Activated B cell treated with CpG ODN at 0.5 μM for 24 hours (primary cell): Measurements from ENCODE around the gene CCDC81. TPM values are rescaled to one million over a fixed set of nuclear protein-coding genes. Genes with fewer than 3 reads are reported as not detected.

ENCODE experiments used
- ATAC-seq: fragments of 200-7000 bp; cut with Tn5 transposase; one replicate; pipeline ENCODE4 v1.10.0; 2021; ENCODE audit warnings: low read depth, mild to moderate bottlenecking, moderate library complexity
- CTCF ChIA-PET: fragments of 350-600 bp; sonication (Branson Sonifier 250); formaldehyde crosslinking; loops from one replicate; lab custom pipeline; 2021; ENCODE audit warnings: antibody characterized with exemption; lab: Charles Lee
- POLR2A ChIA-PET: fragments of 350-600 bp; sonication (Branson Sonifier 250); formaldehyde crosslinking; loops from one replicate; lab custom pipeline; 2021; ENCODE audit warnings: antibody characterized with exemption; lab: Charles Lee
- DNase-seq: peaks from one replicate; pipeline ENCODE4 v3.0.0; 2022
- H3K27ac Mint-ChIP-seq: one replicate; pipeline ENCODE4 v1.8.0; 2020; ENCODE audit warnings: mixed read lengths
- H3K27me3 Mint-ChIP-seq: one replicate; pipeline ENCODE4 v1.8.0; 2021; ENCODE audit warnings: mixed read lengths
- H3K36me3 Mint-ChIP-seq: one replicate; pipeline ENCODE4 v1.8.0; 2021; ENCODE audit warnings: low read depth, mixed read lengths
- H3K4me1 Mint-ChIP-seq: one replicate; pipeline ENCODE4 v1.8.0; 2021; ENCODE audit warnings: mixed read lengths
- H3K4me3 Mint-ChIP-seq: one replicate; pipeline ENCODE4 v1.8.0; 2020; ENCODE audit warnings: mild to moderate bottlenecking, mixed read lengths
- H3K9me3 Mint-ChIP-seq: one replicate; pipeline ENCODE4 v1.8.0; 2020; ENCODE audit warnings: mixed read lengths
- CTCF ChIP-seq: fragments of 200-600 bp; IDR thresholded peaks from one replicate; pipeline ENCODE4 v1.8.0; 2022; ENCODE audit warnings: antibody characterized with exemption, mild to moderate bottlenecking
- intact Hi-C: fragments of 100-400 bp; cut with micrococcal nuclease; formaldehyde crosslinking; loops from one replicate; pipeline ENCODE4 v1.15.1; 2024
- total RNA-seq: library from RNA; stranded (reverse); gene quantifications from 2 replicates; pipeline ENCODE4 v1.2.3, GENCODE V29; 2022

CCDC81 gene
- total RNA-seq, 1 donor from 2014 or later: 0.82 TPM

- intact Hi-C loops: no loop called here
- CTCF ChIA-PET: no interaction called here
- Mint-ChIP-seq H3K9me3 (no peaks in the 10 kb centered on the region), H3K27me3 (no peaks in the 10 kb centered on the region), H3K4me1 (no peaks in the 10 kb centered on the region), H3K4me3 (no peak overlapping the region), H3K36me3 (no peaks in the 10 kb centered on the region), H3K27ac (no peak overlapping the region)
- POLR2A ChIA-PET: no interaction called here
- TF ChIP-seq CTCF: no peak
- ATAC-seq (no peak), DNase-seq (no peak)
Observed at GRCh38 chr11:86397351-86397750, 22.7 kb downstream of the CCDC81 start.

GRCh38 chr11:86398106-86398505 is 23.4 kb downstream of the CCDC81 start:
- TF ChIP-seq CTCF: no peak
- CTCF ChIA-PET: no interaction called here
- Mint-ChIP-seq H3K9me3 (no peaks in the 10 kb centered on the region), H3K4me1 (no peaks in the 10 kb centered on the region), H3K4me3 (no peak overlapping the region), H3K36me3 (no peaks in the 10 kb centered on the region), H3K27ac (no peak overlapping the region), H3K27me3 (no peaks in the 10 kb centered on the region)
- intact Hi-C loops: no loop called here
- no peak for ATAC-seq
- POLR2A ChIA-PET: no interaction called here
- no peak for DNase-seq

- intact Hi-C loops: no loop called here
- POLR2A ChIA-PET: no interaction called here
- Mint-ChIP-seq H3K27ac (no peak overlapping the region), H3K27me3 (no peaks in the 10 kb centered on the region), H3K4me3 (no peak overlapping the region), H3K9me3 (no peaks in the 10 kb centered on the region), H3K36me3 (no peaks in the 10 kb centered on the region), H3K4me1 (no peaks in the 10 kb centered on the region)
- TF ChIP-seq CTCF: no peak
- ATAC-seq: no peak
- no peak for DNase-seq
- CTCF ChIA-PET: no interaction called here
Observed at GRCh38 chr11:86403458-86403857, 28.8 kb downstream of the CCDC81 start.

- POLR2A ChIA-PET: no interaction called here
- no peak for ATAC-seq
- no peak overlapping the region for H3K27ac Mint-ChIP-seq
- TF ChIP-seq CTCF: no peak
- no peaks in the 10 kb centered on the region for H3K4me1 Mint-ChIP-seq
- H3K36me3 Mint-ChIP-seq: no peaks in the 10 kb centered on the region
- CTCF ChIA-PET: no interaction called here
- H3K9me3 Mint-ChIP-seq: no peaks in the 10 kb centered on the region
- no peak for DNase-seq
- H3K27me3 Mint-ChIP-seq: no peaks in the 10 kb centered on the region
- no peak overlapping the region for H3K4me3 Mint-ChIP-seq
- intact Hi-C loops: no loop called here
Observed at GRCh38 chr11:86408845-86409244, 34.2 kb downstream of the CCDC81 start.

GRCh38 chr11:86414032-86414431 is 39.3 kb downstream of the CCDC81 start:
- TF ChIP-seq CTCF: no peak
- H3K4me1 Mint-ChIP-seq: no peaks in the 10 kb centered on the region
- no peak overlapping the region for H3K27ac Mint-ChIP-seq
- no peak overlapping the region for H3K4me3 Mint-ChIP-seq
- DNase-seq: no peak
- intact Hi-C loops: no loop called here
- ATAC-seq: no peak
- H3K36me3 Mint-ChIP-seq: no peaks in the 10 kb centered on the region
- no peaks in the 10 kb centered on the region for H3K9me3 Mint-ChIP-seq
- POLR2A ChIA-PET: no interaction called here
- CTCF ChIA-PET: no interaction called here
- H3K27me3 Mint-ChIP-seq: no peaks in the 10 kb centered on the region
